ENCODE measurements around the gene RXRA. TPM values are rescaled to one million over a fixed set of nuclear protein-coding genes. Genes with fewer than 3 reads are reported as not detected.

RXRA gene
- total and polyA plus RNA-seq, 2 of the 4 experiments (the other 2 are of a cell fraction): 7.5 to 17.9 TPM

- H4K20me1 ChIP-seq (ENCODE audit: insufficient read depth, low read length): peaks cover 21% of the 10 kb centered on the region
- H3K18ac ChIP-seq (ENCODE audit: low read depth, low read length): no peak overlapping the region
- H3K9me3 ChIP-seq (ENCODE audit: control insufficient read depth, insufficient read depth, low read length): no peaks in the 10 kb centered on the region
- no peak overlapping the region for H2BK20ac ChIP-seq (ENCODE audit: low read depth, low read length)
- no TSS peak for BruUV-seq (replicated peaks)
- in situ Hi-C loops (cut with MboI; ENCODE audit: low sequenced_read_pairs) (loop anchor here (25.0 kb wide), 1 partner anchor 610 kb away; no protein-coding TSS in a partner anchor), intact Hi-C loops (cut with micrococcal nuclease) (no loop called here), dilution Hi-C loops (cut with HindIII; ENCODE audit: low sequenced_read_pairs, unreplicated experiment) (no loop called here)
- DNase-seq (no peak), ATAC-seq (ENCODE audit: low read depth) (peak; percentile 42; the same call in 1 of the 2 replicates)
- H2BK120ac ChIP-seq (ENCODE audit: low read depth, low read length): no peak overlapping the region
- no peak overlapping the region for H3K23ac ChIP-seq (ENCODE audit: low read depth, low read length)
- H3K56ac ChIP-seq (ENCODE audit: extremely low read depth, insufficient read depth, low read length): no peak overlapping the region
- ChIA-PET CTCF (no interaction called here), POLR2A (ENCODE audit: unreplicated experiment) (no interaction called here)
- no peak overlapping the region for H3K4me3 ChIP-seq (ENCODE audit: insufficient read depth, low read depth, low read length)
- WGBS, 2 experiments (ENCODE audit: extremely low coverage in 2 of 2, insufficient read length in 1 of 2): 75% methylated on average over 17 of the region's 32 CpGs; no CpG with 5 or more reads in 1 of the 2 experiments
- H3K36me3 ChIP-seq (ENCODE audit: control insufficient read depth, insufficient read depth, low read length): peaks cover 72% of the 10 kb centered on the region
- no peak overlapping the region for H2AK9ac ChIP-seq (replicated peaks; ENCODE audit: low read depth, low read length, poor library complexity)
- no peak overlapping the region for H2AK5ac ChIP-seq (ENCODE audit: low read depth, low read length)
- H3K9me1 ChIP-seq (ENCODE audit: insufficient read depth, low read length): no peaks in the 10 kb centered on the region
- no peak overlapping the region for H2AFZ ChIP-seq (replicated peaks; ENCODE audit: low read length, poor library complexity)
- no peak overlapping the region for H3K9ac ChIP-seq (ENCODE audit: low read depth, low read length)
- no peak overlapping the region for H3K27ac ChIP-seq (ENCODE audit: insufficient read depth, low read length)
- no peak overlapping the region for H3K14ac ChIP-seq (replicated peaks; ENCODE audit: low read depth, low read length)
- no peak overlapping the region for H4K8ac ChIP-seq (ENCODE audit: low read depth in 2 of 2, low read length in 2 of 2)
- H4K91ac ChIP-seq (ENCODE audit: insufficient read depth, low read depth, low read length): no peak overlapping the region
- no peak overlapping the region for H4K5ac ChIP-seq (ENCODE audit: low read depth, low read length)
- no peaks in the 10 kb centered on the region for H3K4me1 ChIP-seq (ENCODE audit: control insufficient read depth, insufficient read depth, low read length)
- H3K27me3 ChIP-seq (ENCODE audit: control insufficient read depth, insufficient read depth, low read length): no peaks in the 10 kb centered on the region
- H2BK5ac ChIP-seq (ENCODE audit: low read depth, low read length, poor library complexity, severe bottlenecking): no peak overlapping the region
- H3K4ac ChIP-seq (ENCODE audit: low read depth, low read length): no peak overlapping the region
- no peak for TF ChIP-seq POLR2A (IDR thresholded peaks at IDR 0.05; ENCODE audit: low read depth, low read length)
- TF ChIP-seq, protein P1, sequence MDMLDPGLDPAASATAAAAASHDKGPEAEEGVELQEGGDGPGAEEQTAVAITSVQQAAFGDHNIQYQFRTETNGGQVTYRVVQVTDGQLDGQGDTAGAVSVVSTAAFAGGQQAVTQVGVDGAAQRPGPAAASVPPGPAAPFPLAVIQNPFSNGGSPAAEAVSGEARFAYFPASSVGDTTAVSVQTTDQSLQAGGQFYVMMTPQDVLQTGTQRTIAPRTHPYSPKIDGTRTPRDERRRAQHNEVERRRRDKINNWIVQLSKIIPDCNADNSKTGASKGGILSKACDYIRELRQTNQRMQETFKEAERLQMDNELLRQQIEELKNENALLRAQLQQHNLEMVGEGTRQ (IDR thresholded peaks at IDR 0.05; ENCODE audit: low read depth, low read length): no peak
- no peak for TF ChIP-seq BHLHE40 (IDR thresholded peaks at IDR 0.05; ENCODE audit: low read depth, low read length)
- no peak for TF ChIP-seq MXI1 (IDR thresholded peaks at IDR 0.05; ENCODE audit: borderline replicate concordance, low read depth, low read length)
- no peak for TF ChIP-seq FOS (IDR thresholded peaks at IDR 0.05; ENCODE audit: low read depth, low read length)
- no peak for TF ChIP-seq RCOR1 (IDR thresholded peaks at IDR 0.05; ENCODE audit: insufficient replicate concordance, low read length)
- TF ChIP-seq CEBPB (IDR thresholded peaks at IDR 0.05; ENCODE audit: low read depth, low read length): no peak
- no peak for TF ChIP-seq RAD21 (IDR thresholded peaks at IDR 0.05; ENCODE audit: low read length)
- no peak for TF ChIP-seq RFX5 (IDR thresholded peaks at IDR 0.05; ENCODE audit: low read depth, low read length)
- H3K4me2 ChIP-seq (ENCODE audit: low read depth, low read length): no peak overlapping the region
- H3K79me1 ChIP-seq (ENCODE audit: low read depth in 1 of 2, low read length in 2 of 2): peaks cover 0 to 7% of the 10 kb centered on the region in 2 experiments; a peak in 1 of 4 replicates
- no peak overlapping the region for H2BK15ac ChIP-seq (ENCODE audit: low read depth, low read length)
Observed at GRCh38 chr9:134422301-134423090, 96.2 kb downstream of the RXRA start.
